ENCODE data around the gene ZNF19.

DNA sequence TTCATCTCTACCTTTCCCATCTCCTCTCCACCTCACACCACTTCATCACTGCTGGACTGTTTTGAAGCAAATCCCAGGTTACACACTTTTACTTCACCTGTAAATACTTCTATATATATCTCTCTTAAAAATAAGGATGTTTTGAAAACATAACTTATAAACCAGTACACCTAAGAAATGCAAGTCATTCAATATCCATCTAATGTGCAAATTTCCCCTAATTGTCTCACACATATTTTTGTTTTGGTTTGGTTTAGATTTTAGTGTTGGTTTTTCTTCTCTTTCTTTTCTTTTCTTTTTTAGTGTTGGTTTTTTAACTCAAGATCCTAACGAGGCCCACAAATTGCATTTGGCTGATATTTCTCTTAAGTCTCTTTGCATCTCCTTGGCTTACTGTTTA is 17.9 kb upstream of the ZNF19 start:
- TF ChIP-seq, protein P1, sequence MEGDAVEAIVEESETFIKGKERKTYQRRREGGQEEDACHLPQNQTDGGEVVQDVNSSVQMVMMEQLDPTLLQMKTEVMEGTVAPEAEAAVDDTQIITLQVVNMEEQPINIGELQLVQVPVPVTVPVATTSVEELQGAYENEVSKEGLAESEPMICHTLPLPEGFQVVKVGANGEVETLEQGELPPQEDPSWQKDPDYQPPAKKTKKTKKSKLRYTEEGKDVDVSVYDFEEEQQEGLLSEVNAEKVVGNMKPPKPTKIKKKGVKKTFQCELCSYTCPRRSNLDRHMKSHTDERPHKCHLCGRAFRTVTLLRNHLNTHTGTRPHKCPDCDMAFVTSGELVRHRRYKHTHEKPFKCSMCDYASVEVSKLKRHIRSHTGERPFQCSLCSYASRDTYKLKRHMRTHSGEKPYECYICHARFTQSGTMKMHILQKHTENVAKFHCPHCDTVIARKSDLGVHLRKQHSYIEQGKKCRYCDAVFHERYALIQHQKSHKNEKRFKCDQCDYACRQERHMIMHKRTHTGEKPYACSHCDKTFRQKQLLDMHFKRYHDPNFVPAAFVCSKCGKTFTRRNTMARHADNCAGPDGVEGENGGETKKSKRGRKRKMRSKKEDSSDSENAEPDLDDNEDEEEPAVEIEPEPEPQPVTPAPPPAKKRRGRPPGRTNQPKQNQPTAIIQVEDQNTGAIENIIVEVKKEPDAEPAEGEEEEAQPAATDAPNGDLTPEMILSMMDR (IDR thresholded peaks at IDR 0.05; ENCODE audit: insufficient read depth, low read length, poor library complexity, severe bottlenecking), result no peak
- TF ChIP-seq EZH2phosphoT487 (conservative IDR thresholded peaks at IDR 0.05; ENCODE audit: low read length), result no peak

Data from SU-DHL-6 (cell line).